ENCODE measurements around the gene GTF2H1.

Gene GTF2H1

DNA sequence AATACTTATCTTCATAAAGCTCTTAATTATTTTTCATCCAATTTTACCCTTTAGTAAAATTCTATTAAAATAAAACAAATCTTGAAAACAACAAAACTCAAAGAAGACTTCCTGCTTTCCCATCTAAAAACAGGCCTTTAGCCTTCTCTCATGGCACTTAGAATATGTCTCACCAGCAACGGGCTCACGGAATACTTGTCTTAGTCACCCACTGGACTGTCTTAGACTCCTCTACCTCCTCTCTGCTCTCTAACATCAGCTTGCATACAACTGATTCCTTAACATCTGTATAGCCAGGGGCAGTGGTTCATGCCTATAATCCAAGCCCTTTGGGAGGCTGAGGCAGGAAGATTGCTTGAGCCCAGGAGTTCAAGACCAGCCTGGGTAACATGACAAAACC, 14.1 kb upstream of the GTF2H1 start:
- ChIA-PET CTCF (interaction anchor here (1.0 kb wide), 1 partner anchor 13 kb away, joined by 3 read pairs; the partner anchor contains the start of gene HPS5), POLR2A (interaction anchor here (0.8 kb wide), 1 partner anchor 86 kb away, joined by 3 read pairs; the partner anchor contains the start of gene LDHA)
- Histone ChIP-seq H3K27ac (ENCODE audit: extremely low read depth, low read depth, low read length) (no peak overlapping the region), H3K4me3 (ENCODE audit: low read depth, low read length) (no peak overlapping the region), H3K4me1 (ENCODE audit: control insufficient read depth, insufficient read depth, low read length) (no peaks in the 10 kb centered on the region), H3K36me3 (ENCODE audit: control insufficient read depth in 2 of 2, insufficient read depth in 1 of 2, low read length in 2 of 2) (peaks cover 9 to 73% of the 10 kb centered on the region in 2 experiments; a peak in 2 of 3 replicates), H3K9me3 (ENCODE audit: control insufficient read depth, insufficient read depth, low read depth, low read length) (no peaks in the 10 kb centered on the region)
- TF ChIP-seq ZNF354C (tag by site-specific recombination; IDR thresholded peaks at IDR 0.05; ENCODE audit: borderline replicate concordance, low read depth) = no peak
- TF ChIP-seq ZNF404 (tag by site-specific recombination; IDR thresholded peaks at IDR 0.05) = no peak
- no peak for TF ChIP-seq ZNF549 (tag by site-specific recombination; IDR thresholded peaks at IDR 0.05)
- TF ChIP-seq ZNF707 (tag by site-specific recombination; IDR thresholded peaks at IDR 0.05) = no peak
- TF ChIP-seq REPIN1 (tag by site-specific recombination; IDR thresholded peaks at IDR 0.05; ENCODE audit: low read depth) = no peak
- no peak for TF ChIP-seq ZNF433 (tag by site-specific recombination; IDR thresholded peaks at IDR 0.05; ENCODE audit: low read depth)
- no peak for TF ChIP-seq ZNF473 (tag by site-specific recombination; IDR thresholded peaks at IDR 0.05)
- TF ChIP-seq ZNF843 (tag by site-specific recombination; IDR thresholded peaks at IDR 0.05) = no peak
- no peak for TF ChIP-seq ZNF792 (tag by site-specific recombination; IDR thresholded peaks at IDR 0.05)
- TF ChIP-seq, protein P1, sequence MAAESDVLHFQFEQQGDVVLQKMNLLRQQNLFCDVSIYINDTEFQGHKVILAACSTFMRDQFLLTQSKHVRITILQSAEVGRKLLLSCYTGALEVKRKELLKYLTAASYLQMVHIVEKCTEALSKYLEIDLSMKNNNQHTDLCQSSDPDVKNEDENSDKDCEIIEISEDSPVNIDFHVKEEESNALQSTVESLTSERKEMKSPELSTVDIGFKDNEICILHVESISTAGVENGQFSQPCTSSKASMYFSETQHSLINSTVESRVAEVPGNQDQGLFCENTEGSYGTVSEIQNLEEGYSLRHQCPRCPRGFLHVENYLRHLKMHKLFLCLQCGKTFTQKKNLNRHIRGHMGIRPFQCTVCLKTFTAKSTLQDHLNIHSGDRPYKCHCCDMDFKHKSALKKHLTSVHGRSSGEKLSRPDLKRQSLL (tag by site-specific recombination; IDR thresholded peaks at IDR 0.05) = no peak
- no peak for TF ChIP-seq ZNF830 (tag by site-specific recombination; IDR thresholded peaks at IDR 0.05; ENCODE audit: low read depth)
- no peak for TF ChIP-seq ZNF19 (tag by site-specific recombination; IDR thresholded peaks at IDR 0.05; ENCODE audit: low read depth)
- no peak for TF ChIP-seq ZNF664 (tag by site-specific recombination; IDR thresholded peaks at IDR 0.05)
- TF ChIP-seq, protein P2, sequence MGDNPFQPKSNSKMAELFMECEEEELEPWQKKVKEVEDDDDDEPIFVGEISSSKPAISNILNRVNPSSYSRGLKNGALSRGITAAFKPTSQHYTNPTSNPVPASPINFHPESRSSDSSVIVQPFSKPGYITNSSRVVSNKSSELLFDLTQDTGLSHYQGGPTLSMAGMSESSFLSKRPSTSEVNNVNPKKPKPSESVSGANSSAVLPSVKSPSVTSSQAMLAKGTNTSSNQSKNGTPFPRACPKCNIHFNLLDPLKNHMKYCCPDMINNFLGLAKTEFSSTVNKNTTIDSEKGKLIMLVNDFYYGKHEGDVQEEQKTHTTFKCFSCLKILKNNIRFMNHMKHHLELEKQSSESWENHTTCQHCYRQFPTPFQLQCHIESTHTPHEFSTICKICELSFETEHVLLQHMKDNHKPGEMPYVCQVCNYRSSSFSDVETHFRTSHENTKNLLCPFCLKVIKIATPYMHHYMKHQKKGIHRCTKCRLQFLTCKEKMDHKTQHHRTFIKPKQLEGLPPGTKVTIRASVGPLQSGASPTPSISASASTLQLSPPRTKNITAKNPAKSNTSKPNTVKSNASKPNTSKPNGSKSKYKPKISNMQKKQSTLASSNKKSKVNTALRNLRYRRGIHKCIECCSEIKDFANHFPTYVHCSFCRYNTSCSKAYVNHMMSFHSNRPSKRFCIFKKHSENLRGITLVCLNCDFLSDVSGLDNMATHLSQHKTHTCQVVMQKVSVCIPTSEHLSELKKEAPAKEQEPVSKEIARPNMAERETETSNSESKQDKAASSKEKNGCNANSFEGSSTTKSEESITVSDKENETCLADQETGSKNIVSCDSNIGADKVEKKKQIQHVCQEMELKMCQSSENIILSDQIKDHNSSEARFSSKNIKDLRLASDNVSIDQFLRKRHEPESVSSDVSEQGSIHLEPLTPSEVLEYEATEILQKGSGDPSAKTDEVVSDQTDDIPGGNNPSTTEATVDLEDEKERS (tag by site-specific recombination; IDR thresholded peaks at IDR 0.05) = no peak
- no peak for TF ChIP-seq GLI4 (tag by site-specific recombination; IDR thresholded peaks at IDR 0.05)

DNA sequence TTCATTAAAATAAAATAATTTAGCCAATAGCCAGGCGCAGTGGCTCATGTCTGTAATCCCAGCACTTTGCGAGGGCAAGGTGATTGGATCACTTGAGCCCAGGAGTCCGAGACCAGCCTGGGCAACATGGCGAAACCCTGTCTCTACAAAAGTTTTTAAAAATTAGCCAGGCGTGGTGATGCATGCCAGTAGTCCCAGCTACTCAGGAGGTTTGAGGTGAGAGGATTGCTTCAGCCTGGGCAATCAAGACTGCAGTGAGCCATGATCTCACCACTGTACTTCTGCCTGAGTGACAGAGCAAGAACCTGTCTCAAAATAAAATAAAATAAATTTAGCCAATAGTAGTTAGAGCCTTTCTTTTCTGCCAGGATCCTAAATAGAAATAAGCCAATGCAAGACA, 12.7 kb upstream of the GTF2H1 start:
- no peak overlapping the region for H3K27ac ChIP-seq (ENCODE audit: extremely low read depth, low read depth, low read length)
- ChIA-PET POLR2A (no interaction called here), CTCF (no interaction called here)
- H3K4me1 ChIP-seq (ENCODE audit: control insufficient read depth, insufficient read depth, low read length) = no peaks in the 10 kb centered on the region
- no peak overlapping the region for H3K4me3 ChIP-seq (ENCODE audit: low read depth, low read length)
- no peak for TF ChIP-seq EGR2 (tag by site-specific recombination; IDR thresholded peaks at IDR 0.05; ENCODE audit: low read depth)
- TF ChIP-seq, protein P3, sequence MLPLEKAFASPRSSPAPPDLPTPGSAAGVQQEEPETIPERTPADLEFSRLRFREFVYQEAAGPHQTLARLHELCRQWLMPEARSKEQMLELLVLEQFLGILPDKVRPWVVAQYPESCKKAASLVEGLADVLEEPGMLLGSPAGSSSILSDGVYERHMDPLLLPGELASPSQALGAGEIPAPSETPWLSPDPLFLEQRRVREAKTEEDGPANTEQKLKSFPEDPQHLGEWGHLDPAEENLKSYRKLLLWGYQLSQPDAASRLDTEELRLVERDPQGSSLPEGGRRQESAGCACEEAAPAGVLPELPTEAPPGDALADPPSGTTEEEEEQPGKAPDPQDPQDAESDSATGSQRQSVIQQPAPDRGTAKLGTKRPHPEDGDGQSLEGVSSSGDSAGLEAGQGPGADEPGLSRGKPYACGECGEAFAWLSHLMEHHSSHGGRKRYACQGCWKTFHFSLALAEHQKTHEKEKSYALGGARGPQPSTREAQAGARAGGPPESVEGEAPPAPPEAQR (tag by site-specific recombination; IDR thresholded peaks at IDR 0.05) = no peak
- TF ChIP-seq SP2 (tag by site-specific recombination; IDR thresholded peaks at IDR 0.05) = no peak
- TF ChIP-seq ZNF248 (tag by site-specific recombination; IDR thresholded peaks at IDR 0.05) = no peak
- no peak for TF ChIP-seq ZFP69B (tag by site-specific recombination; IDR thresholded peaks at IDR 0.05)
- TF ChIP-seq ZNF677 (tag by site-specific recombination; IDR thresholded peaks at IDR 0.05) = no peak
- no peak for TF ChIP-seq ZNF670 (tag by site-specific recombination; IDR thresholded peaks at IDR 0.05; ENCODE audit: low read depth)
- no peak for TF ChIP-seq KLF16 (tag by site-specific recombination; IDR thresholded peaks at IDR 0.05)
- TF ChIP-seq TRIM28 (IDR thresholded peaks at IDR 0.05; ENCODE audit: borderline replicate concordance, low read length) = no peak
- TF ChIP-seq, protein P4, sequence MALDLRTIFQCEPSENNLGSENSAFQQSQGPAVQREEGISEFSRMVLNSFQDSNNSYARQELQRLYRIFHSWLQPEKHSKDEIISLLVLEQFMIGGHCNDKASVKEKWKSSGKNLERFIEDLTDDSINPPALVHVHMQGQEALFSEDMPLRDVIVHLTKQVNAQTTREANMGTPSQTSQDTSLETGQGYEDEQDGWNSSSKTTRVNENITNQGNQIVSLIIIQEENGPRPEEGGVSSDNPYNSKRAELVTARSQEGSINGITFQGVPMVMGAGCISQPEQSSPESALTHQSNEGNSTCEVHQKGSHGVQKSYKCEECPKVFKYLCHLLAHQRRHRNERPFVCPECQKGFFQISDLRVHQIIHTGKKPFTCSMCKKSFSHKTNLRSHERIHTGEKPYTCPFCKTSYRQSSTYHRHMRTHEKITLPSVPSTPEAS (tag by site-specific recombination; IDR thresholded peaks at IDR 0.05) = no peak
- TF ChIP-seq BCL11A (tag by site-specific recombination; IDR thresholded peaks at IDR 0.05; ENCODE audit: low read depth) = no peak
- no peak for TF ChIP-seq ZNF747 (tag by site-specific recombination; IDR thresholded peaks at IDR 0.05)
- no peaks in the 10 kb centered on the region for H3K9me3 ChIP-seq (ENCODE audit: control insufficient read depth, insufficient read depth, low read depth, low read length)
- H3K36me3 ChIP-seq (ENCODE audit: control insufficient read depth in 2 of 2, insufficient read depth in 1 of 2, low read length in 2 of 2) = peaks cover 5 to 63% of the 10 kb centered on the region in 2 experiments; a peak in 2 of 3 replicates

Data from HEK293 (cell line).